SK-N-SH (cell line): ENCODE results near the gene FBXO10. TPM values are rescaled to one million over a fixed set of nuclear protein-coding genes. Genes with fewer than 3 reads are reported as not detected.

Experiments used
- CTCF ChIA-PET: fragments of 300-600, 350-600 bp; formaldehyde crosslinking; extraction: SDS; loops from one replicate; lab custom pipeline; 2021; lab: Yijun Ruan, JAX
- POLR2A ChIA-PET: fragments of 350-600 bp; sonication (Branson Sonifier 250); formaldehyde crosslinking; extraction: SDS; loops from one replicate; lab custom pipeline; 2020; ENCODE audit warnings: antibody characterized with exemption, inconsistent platforms; lab: Yijun Ruan, JAX
- DNase-seq: peaks from one replicate; pipeline ENCODE4 v3.0.0; 2012
- H2AFZ ChIP-seq: fragments of 200-600 bp; sonication (generic); 2 replicates; pipeline ENCODE4 v1.8.1; 2016; ENCODE audit warnings: antibody characterized with exemption, mild to moderate bottlenecking, low read depth
- H3F3A ChIP-seq: fragments of 200-600 bp; sonication (generic); replicated peaks from 2 replicates; pipeline ENCODE3; 2016; ENCODE audit warnings: antibody characterized with exemption, mild to moderate bottlenecking; ENCODE audit not compliant: insufficient read depth
- H3K27ac ChIP-seq, 2 experiments: fragments of 200-500 bp in 1 of 2; fragments of 200-600 bp in 1 of 2; sonication (Bioruptor generic) in 1 of 2; sonication (generic), shearing (Covaris generic) in 1 of 2; 2 replicates each; pipeline versions ENCODE4 v1.5.1 to v1.6.1; 2014 to 2016; ENCODE audit warnings: low read depth in 2 of 2, inconsistent platforms in 1 of 2, low read length in 1 of 2, mild to moderate bottlenecking in 1 of 2, mixed read lengths in 1 of 2
- H3K27me3 ChIP-seq: fragments of 200-600 bp; sonication (generic), shearing (Covaris generic); 2 replicates; pipeline ENCODE4 v1.6.1; 2016; ENCODE audit warnings: mixed run types; ENCODE audit not compliant: insufficient read depth
- H3K36me3 ChIP-seq, 2 experiments: fragments of 200-500 bp in 1 of 2; fragments of 200-600 bp in 1 of 2; sonication (Bioruptor generic) in 1 of 2; sonication (generic) in 1 of 2; replicated peaks in 1 of 2; 2 replicates each; pipeline versions ENCODE3 to v1.5.1; 2014 to 2016; ENCODE audit warnings: low read length in 1 of 2, mild to moderate bottlenecking in 1 of 2; ENCODE audit not compliant: insufficient read depth in 2 of 2, control insufficient read depth in 1 of 2
- H3K4me1 ChIP-seq, 2 experiments: fragments of 200-500 bp in 1 of 2; fragments of 200-600 bp in 1 of 2; sonication (Bioruptor generic) in 1 of 2; sonication (generic), shearing (Covaris generic) in 1 of 2; 2 replicates each; pipeline versions ENCODE4 v1.5.1 to v1.6.1; 2014 to 2016; ENCODE audit warnings: low read depth in 1 of 2, low read length in 1 of 2, mixed run types in 1 of 2; ENCODE audit not compliant: insufficient read depth in 2 of 2, control insufficient read depth in 1 of 2
- H3K4me2 ChIP-seq: fragments of 200-600 bp; sonication (generic), shearing (Covaris generic); 2 replicates; pipeline ENCODE4 v1.6.1; 2017; ENCODE audit warnings: mixed run types
- H3K4me3 ChIP-seq, 2 experiments: fragments of 200-500 bp in 1 of 2; fragments of 200-600 bp in 1 of 2; sonication (Bioruptor generic) in 1 of 2; sonication (generic), shearing (Covaris generic) in 1 of 2; 2 replicates each; pipeline versions ENCODE4 v1.5.1 to v1.8.1; 2014 to 2016; ENCODE audit warnings: low read depth in 2 of 2, inconsistent platforms in 1 of 2, low read length in 1 of 2, mild to moderate bottlenecking in 1 of 2, mixed read lengths in 1 of 2, moderate library complexity in 1 of 2
- H3K79me2 ChIP-seq: fragments of 200-600 bp; sonication (generic); 2 replicates; pipeline ENCODE4 v1.8.1; 2017; ENCODE audit warnings: mild to moderate bottlenecking; ENCODE audit not compliant: insufficient read depth
- H3K9ac ChIP-seq: fragments of 200-600 bp; sonication (generic); 2 replicates; pipeline ENCODE4 v1.6.1; 2017; ENCODE audit warnings: mixed run types
- H3K9me2 ChIP-seq: fragments of 200-600 bp; sonication (generic); 2 replicates; pipeline ENCODE4 v1.6.1; 2017; ENCODE audit warnings: mixed run types
- H3K9me3 ChIP-seq: fragments of 200-600 bp; sonication (generic); 2 replicates; pipeline ENCODE4 v1.6.1; 2017; ENCODE audit warnings: mixed run types, mild to moderate bottlenecking, moderate library complexity
- H4K20me1 ChIP-seq: fragments of 200-600 bp; sonication (generic); 2 replicates; pipeline ENCODE4 v1.6.1; 2017; ENCODE audit warnings: mild to moderate bottlenecking, mixed run types; ENCODE audit not compliant: insufficient read depth
- CHD2 ChIP-seq: fragments of 150-350 bp; IDR thresholded peaks from 2 replicates; pipeline ENCODE4 v1.6.1; 2018; ENCODE audit warnings: low read length; ENCODE audit not compliant: partially characterized antibody
- ELF1 ChIP-seq: IDR thresholded peaks from 2 replicates; pipeline ENCODE4 v1.4.0; 2012
- FOSL2 ChIP-seq: IDR thresholded peaks from 2 replicates; pipeline ENCODE4 v1.4.0; 2012; ENCODE audit warnings: low read depth, mild to moderate bottlenecking, moderate library complexity, borderline replicate concordance
- GABPA ChIP-seq: IDR thresholded peaks from 2 replicates; pipeline ENCODE4 v1.4.0; 2012; ENCODE audit warnings: low read depth, mild to moderate bottlenecking
- GATA2 ChIP-seq: sonication (generic); formaldehyde crosslinking; IDR thresholded peaks from 2 replicates; pipeline ENCODE4 v1.5.0; 2020; ENCODE audit warnings: mild to moderate bottlenecking, missing genetic modification reagents
- MEF2A ChIP-seq: IDR thresholded peaks from 2 replicates; pipeline ENCODE4 v1.4.0; 2012; ENCODE audit warnings: low read depth, borderline replicate concordance
- MXI1 ChIP-seq: IDR thresholded peaks from 2 replicates; pipeline ENCODE4 v1.6.1; 2012; ENCODE audit warnings: mild to moderate bottlenecking, low read depth, low read length, improper control_type of control experiment
- NFIC ChIP-seq: IDR thresholded peaks from 2 replicates; pipeline ENCODE4 v1.4.0; 2012; ENCODE audit warnings: borderline replicate concordance
- POLR2AphosphoS5 ChIP-seq: IDR thresholded peaks from 2 replicates; pipeline ENCODE4 v1.6.1; 2012; ENCODE audit warnings: low read depth, low read length
- RAD21 ChIP-seq: IDR thresholded peaks from 2 replicates; pipeline ENCODE4 v1.6.1; 2012; ENCODE audit warnings: mild to moderate bottlenecking, low read length
- RFX5 ChIP-seq: IDR thresholded peaks from 2 replicates; pipeline ENCODE4 v1.6.1; 2012; ENCODE audit warnings: mild to moderate bottlenecking, improper control_type of control experiment, low read length
- RXRA ChIP-seq: IDR thresholded peaks from 2 replicates; pipeline ENCODE4 v1.4.0; 2012; ENCODE audit warnings: low read depth, mild to moderate bottlenecking, borderline replicate concordance
- TAF1 ChIP-seq: IDR thresholded peaks from 2 replicates; pipeline ENCODE4 v1.6.1; 2012; ENCODE audit warnings: low read depth, mild to moderate bottlenecking, low read length, moderate library complexity, borderline replicate concordance
- TEAD4 ChIP-seq: IDR thresholded peaks from 2 replicates; pipeline ENCODE4 v1.4.0; 2012; ENCODE audit warnings: mild to moderate bottlenecking, borderline replicate concordance; ENCODE audit not compliant: insufficient read depth
- USF2 ChIP-seq: fragments of 150-350 bp; IDR thresholded peaks from 2 replicates; pipeline ENCODE4 v1.6.1; 2017; ENCODE audit warnings: antibody characterized with exemption, low read length, low read depth, borderline replicate concordance
- WGBS: methylation state at CpG from one replicate; pipeline ENCODE4 v1.1.6; 2017; ENCODE audit warnings: low lambda C conversion rate; 5-methylcytosine and 5-hydroxymethylcytosine counted together
- polyA plus RNA-seq, 3 experiments: library from polyadenylated mRNA; depleted of rRNA; stranded (reverse); fragments of >200 nt; gene quantifications; 2 replicates each; pipeline ENCODE4 v1.2.3, GENCODE V29; 2012
- TF ChIP-seq, protein P1 (sequence below): fragments of 200-600 bp; sonication (generic); IDR thresholded peaks from 2 replicates; pipeline ENCODE4 v1.6.1; 2017; ENCODE audit warnings: antibody characterized with exemption, mild to moderate bottlenecking, moderate library complexity
- TF ChIP-seq, protein P2 (sequence below): IDR thresholded peaks from 2 replicates; pipeline ENCODE4; 2012

The FBXO10 gene
- polyA plus RNA-seq, 1 of the 3 experiments (the other 2 are of a cell fraction): 10.1 TPM

- Histone ChIP-seq H3K9me3 (no peaks in the 10 kb centered on the region), H3K27me3 (no peaks in the 10 kb centered on the region), H3K4me2 (no peak overlapping the region), H3K9me2 (no peaks in the 10 kb centered on the region), H3K4me3 (no peak overlapping the region), H4K20me1 (no peaks in the 10 kb centered on the region), H3K27ac (no peak overlapping the region), H3F3A (no peaks in the 10 kb centered on the region), H3K36me3 (no peaks in the 10 kb centered on the region), H3K9ac (no peak overlapping the region), H2AFZ (no peak overlapping the region), H3K79me2 (no peaks in the 10 kb centered on the region), H3K4me1 (peaks cover 0 to 23% of the 10 kb centered on the region in 2 experiments; a peak in 2 of 4 replicates)
- no peak for DNase-seq
- WGBS: 67% methylated on average over 4 of the region's 4 CpGs
- TF ChIP-seq, protein P1, sequence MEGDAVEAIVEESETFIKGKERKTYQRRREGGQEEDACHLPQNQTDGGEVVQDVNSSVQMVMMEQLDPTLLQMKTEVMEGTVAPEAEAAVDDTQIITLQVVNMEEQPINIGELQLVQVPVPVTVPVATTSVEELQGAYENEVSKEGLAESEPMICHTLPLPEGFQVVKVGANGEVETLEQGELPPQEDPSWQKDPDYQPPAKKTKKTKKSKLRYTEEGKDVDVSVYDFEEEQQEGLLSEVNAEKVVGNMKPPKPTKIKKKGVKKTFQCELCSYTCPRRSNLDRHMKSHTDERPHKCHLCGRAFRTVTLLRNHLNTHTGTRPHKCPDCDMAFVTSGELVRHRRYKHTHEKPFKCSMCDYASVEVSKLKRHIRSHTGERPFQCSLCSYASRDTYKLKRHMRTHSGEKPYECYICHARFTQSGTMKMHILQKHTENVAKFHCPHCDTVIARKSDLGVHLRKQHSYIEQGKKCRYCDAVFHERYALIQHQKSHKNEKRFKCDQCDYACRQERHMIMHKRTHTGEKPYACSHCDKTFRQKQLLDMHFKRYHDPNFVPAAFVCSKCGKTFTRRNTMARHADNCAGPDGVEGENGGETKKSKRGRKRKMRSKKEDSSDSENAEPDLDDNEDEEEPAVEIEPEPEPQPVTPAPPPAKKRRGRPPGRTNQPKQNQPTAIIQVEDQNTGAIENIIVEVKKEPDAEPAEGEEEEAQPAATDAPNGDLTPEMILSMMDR: no peak
- TF ChIP-seq ELF1: no peak
- no peak for TF ChIP-seq USF2
- TF ChIP-seq POLR2AphosphoS5: no peak
- no peak for TF ChIP-seq FOSL2
- TF ChIP-seq TEAD4: no peak
- no peak for TF ChIP-seq NFIC
- TF ChIP-seq RAD21: no peak
- no peak for TF ChIP-seq MXI1
- ChIA-PET POLR2A (no interaction called here), CTCF (interaction anchor here (0.7 kb wide), 1 partner anchor 113 kb away, joined by 3 read pairs; no protein-coding TSS in a partner anchor)
Measured at GRCh38 chr9:37618817-37619216, 42.6 kb upstream of the FBXO10 start.

DNA sequence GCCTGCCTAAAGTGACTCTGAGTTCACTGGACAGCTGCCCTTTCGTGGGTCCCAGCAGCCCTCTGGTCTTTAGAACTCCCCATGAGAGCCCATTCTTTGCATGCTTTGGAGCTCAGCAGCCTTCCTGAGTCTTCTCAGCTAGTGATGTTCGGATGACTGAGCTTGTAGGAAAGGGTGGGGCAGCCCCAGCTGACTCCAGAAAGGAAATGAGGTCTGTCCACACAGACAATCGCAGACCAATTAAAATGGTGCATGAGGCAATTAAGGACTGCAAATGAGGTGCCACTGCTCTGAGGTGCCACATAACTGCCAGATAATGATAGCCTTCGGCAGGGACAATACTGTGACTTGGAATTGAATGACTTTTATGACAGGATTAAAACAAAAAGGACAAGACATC lies 41.7 kb upstream of the FBXO10 start:
- Histone ChIP-seq H3K9ac (no peak overlapping the region), H4K20me1 (no peaks in the 10 kb centered on the region), H2AFZ (no peak overlapping the region), H3K9me3 (no peaks in the 10 kb centered on the region), H3K36me3 (no peaks in the 10 kb centered on the region), H3K4me1 (peaks cover 0 to 16% of the 10 kb centered on the region in 2 experiments; a peak in 2 of 4 replicates), H3K27ac (no peak overlapping the region), H3F3A (no peaks in the 10 kb centered on the region), H3K79me2 (no peaks in the 10 kb centered on the region), H3K9me2 (no peaks in the 10 kb centered on the region), H3K4me2 (no peak overlapping the region), H3K27me3 (no peaks in the 10 kb centered on the region), H3K4me3 (no peak overlapping the region)
- CTCF ChIA-PET: no interaction called here
- WGBS: 42% methylated on average over 4 of the region's 4 CpGs
- POLR2A ChIA-PET: no interaction called here
- DNase-seq: no peak
- TF ChIP-seq ELF1: no peak
- TF ChIP-seq TAF1: no peak
- TF ChIP-seq RXRA: no peak
- no peak for TF ChIP-seq GABPA
- TF ChIP-seq FOSL2: no peak
- no peak for TF ChIP-seq POLR2AphosphoS5
- TF ChIP-seq MEF2A: no peak
- no peak for TF ChIP-seq RFX5
- no peak for TF ChIP-seq CHD2
- TF ChIP-seq, protein P2, sequence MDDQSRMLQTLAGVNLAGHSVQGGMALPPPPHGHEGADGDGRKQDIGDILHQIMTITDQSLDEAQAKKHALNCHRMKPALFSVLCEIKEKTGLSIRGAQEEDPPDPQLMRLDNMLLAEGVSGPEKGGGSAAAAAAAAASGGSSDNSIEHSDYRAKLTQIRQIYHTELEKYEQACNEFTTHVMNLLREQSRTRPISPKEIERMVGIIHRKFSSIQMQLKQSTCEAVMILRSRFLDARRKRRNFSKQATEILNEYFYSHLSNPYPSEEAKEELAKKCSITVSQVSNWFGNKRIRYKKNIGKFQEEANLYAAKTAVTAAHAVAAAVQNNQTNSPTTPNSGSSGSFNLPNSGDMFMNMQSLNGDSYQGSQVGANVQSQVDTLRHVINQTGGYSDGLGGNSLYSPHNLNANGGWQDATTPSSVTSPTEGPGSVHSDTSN: no peak
- no peak for TF ChIP-seq TEAD4
- TF ChIP-seq GATA2: no peak
